GM12891 (cell line): ENCODE measurements around the gene TEDC2.

Experiments
- PAX5 ChIP-seq: IDR thresholded peaks from 2 replicates; pipeline ENCODE4 v1.6.1; 2011; ENCODE audit warnings: low read length, moderate library complexity, mild to moderate bottlenecking; ENCODE audit not compliant: insufficient read depth, severe bottlenecking
- POLR2A ChIP-seq: IDR thresholded peaks from 2 replicates; pipeline ENCODE4 v1.6.1; 2011; ENCODE audit warnings: low read depth, low read length, control low read depth
- POLR2AphosphoS5 ChIP-seq: IDR thresholded peaks from 2 replicates; pipeline ENCODE4 v1.6.1; 2011; ENCODE audit warnings: low read depth, low read length, control low read depth
- POU2F2 ChIP-seq: IDR thresholded peaks from 2 replicates; pipeline ENCODE4 v1.6.1; 2011; ENCODE audit warnings: low read depth, mild to moderate bottlenecking, control low read depth, low read length, moderate library complexity
- SPI1 ChIP-seq: IDR thresholded peaks from 2 replicates; pipeline ENCODE4 v1.6.1; 2011; ENCODE audit warnings: low read depth, low read length, control low read depth
- TAF1 ChIP-seq: IDR thresholded peaks from 2 replicates; pipeline ENCODE4 v1.6.1; 2011; ENCODE audit warnings: low read depth, low read length, control low read depth

DNA sequence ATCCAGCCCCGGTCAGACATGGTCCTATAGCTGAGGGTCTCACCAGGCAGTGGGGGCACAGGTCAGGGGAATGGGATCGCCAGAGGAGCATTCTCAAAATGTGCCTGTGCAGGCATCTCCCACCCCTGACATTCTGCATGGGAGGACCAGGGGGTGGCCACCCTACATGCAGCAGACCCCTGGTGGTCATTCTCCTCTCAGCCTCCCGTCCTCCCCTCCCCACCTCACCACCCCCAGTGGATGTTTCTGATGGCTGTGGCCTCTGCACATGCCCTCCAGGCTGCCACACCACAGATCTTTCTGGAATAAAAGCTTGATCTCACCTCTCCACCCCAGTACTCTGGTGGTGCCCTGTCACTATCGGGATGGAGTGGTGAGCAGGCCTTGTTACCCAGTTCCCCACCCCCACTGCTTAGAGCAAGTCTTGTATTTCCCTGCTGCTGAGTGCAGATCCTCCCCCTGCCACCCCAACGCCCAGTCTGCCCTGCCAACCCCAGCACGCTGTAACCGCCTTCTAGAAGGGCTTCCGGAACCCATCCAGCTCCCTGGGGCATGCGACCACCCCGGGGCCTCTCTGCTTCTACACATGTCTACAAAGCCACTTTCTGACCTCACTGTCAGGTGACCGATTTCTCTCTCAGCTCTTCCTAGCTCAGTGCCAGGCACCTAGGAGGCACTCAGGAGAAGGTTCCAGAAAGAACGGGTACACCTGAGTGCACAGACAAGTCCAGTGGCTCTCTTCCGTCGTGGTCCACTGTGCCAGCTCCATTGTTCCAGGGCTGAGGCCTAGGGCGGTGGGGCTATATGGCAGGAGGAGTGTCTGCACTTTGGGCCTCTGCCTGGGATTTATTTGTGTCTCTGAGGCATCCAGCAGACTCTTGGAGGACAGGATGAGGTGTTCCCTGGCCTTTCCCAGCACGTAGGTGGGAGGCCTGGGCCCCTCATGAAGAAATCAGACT lies 24.3 kb downstream of the TEDC2 start:
- TF ChIP-seq POLR2A, result no peak
- no peak for TF ChIP-seq TAF1
- no peak for TF ChIP-seq POLR2AphosphoS5
- TF ChIP-seq PAX5, result no peak
- TF ChIP-seq SPI1, result no peak
- TF ChIP-seq POU2F2, result no peak
